K562 (cell line): Measurements from ENCODE around the gene GIGYF2. TPM values are rescaled to one million over a fixed set of nuclear protein-coding genes. Genes with fewer than 3 reads are reported as not detected.

Experiments used
- ATAC-seq: fragments of 200-7000 bp; cut with Tn5 transposase; 3 replicates; pipeline ENCODE4 v1.9.1; 2020; ENCODE audit warnings: moderate library complexity
- BruUV-seq: library from RNA; stranded (reverse); fragments of 400-500 nt; replicated peaks from 2 replicates; lab custom pipeline; 2021; lab: Mats Ljungman, UMichigan
- CTCF ChIA-PET: fragments of 300-600 bp; formaldehyde crosslinking; extraction: SDS; loops from one replicate; lab custom pipeline; 2021; ENCODE audit warnings: low intra/inter-chr PET ratio; lab: Yijun Ruan, JAX
- POLR2A ChIA-PET: fragments of 300-600, 350-650 bp; sonication (Branson Sonifier 250); formaldehyde crosslinking; extraction: SDS; loops from one replicate; lab custom pipeline; 2021; ENCODE audit warnings: antibody characterized with exemption, inconsistent platforms; lab: Yijun Ruan, JAX
- DNase-seq, 4 experiments: peaks; one replicate each; pipeline versions ENCODE4 v3.0.0 to v3.0.0-alpha.2; 2011 to 2018; ENCODE audit warnings: low spot score in 3 of 4, mixed read lengths in 3 of 4; ENCODE audit errors: extremely low read depth in 1 of 4
- FAIRE-seq: peaks from 2 replicates; lab custom pipeline; 2011; peaks lifted over from hg19 to GRCh38; lab: Jason Lieb, UNC
- H2AFZ ChIP-seq: 2 replicates; pipeline ENCODE4 v1.6.0; 2011; ENCODE audit warnings: low read depth, low read length, control low read depth, inconsistent platforms
- H3K27ac ChIP-seq: fragments of 200-600 bp; 3 replicates; pipeline ENCODE4 v1.8.0; 2011; ENCODE audit warnings: low read depth, mild to moderate bottlenecking, control low read depth, inconsistent platforms, low read length, moderate library complexity, mixed read lengths; ENCODE audit errors: extremely low read depth
- H3K27me3 ChIP-seq, 2 experiments: fragments of 300-600 bp in 1 of 2; 2 replicates in 1 of 2; 3 replicates in 1 of 2; pipeline versions ENCODE4 v1.6.0 to v1.8.0; 2011; ENCODE audit warnings: inconsistent platforms in 2 of 2, low read length in 2 of 2, mild to moderate bottlenecking in 1 of 2, mixed read lengths in 1 of 2, moderate library complexity in 1 of 2; ENCODE audit not compliant: control insufficient read depth in 2 of 2, insufficient read depth in 2 of 2
- H3K36me3 ChIP-seq: fragments of 300-600 bp; 3 replicates; pipeline ENCODE4 v1.8.0; 2011; ENCODE audit warnings: mild to moderate bottlenecking, low read length, inconsistent platforms; ENCODE audit not compliant: control insufficient read depth, insufficient read depth
- H3K4me1 ChIP-seq, 2 experiments: fragments of 200-600 bp in 1 of 2; replicated peaks in 1 of 2; 2 replicates in 1 of 2; 3 replicates in 1 of 2; pipeline versions ENCODE4 v1.5.1 to v1.8.0; 2011; ENCODE audit warnings: inconsistent platforms in 2 of 2, low read length in 2 of 2, mild to moderate bottlenecking in 1 of 2, mixed read lengths in 1 of 2, moderate library complexity in 1 of 2; ENCODE audit not compliant: control insufficient read depth in 2 of 2, insufficient read depth in 2 of 2
- H3K4me2 ChIP-seq: 2 replicates; pipeline ENCODE4 v1.6.1; 2011; ENCODE audit warnings: low read length, control low read depth, inconsistent platforms, mixed read lengths; ENCODE audit not compliant: insufficient read depth
- H3K4me3 ChIP-seq: fragments of 200-600 bp; sonication (generic), shearing (Covaris generic); 2 replicates; pipeline ENCODE4 v1.5.1; 2016; ENCODE audit warnings: control low read depth, inconsistent platforms
- H3K79me2 ChIP-seq: fragments of 200-600 bp; 3 replicates; pipeline ENCODE4 v1.8.0; 2011; ENCODE audit warnings: low read length, inconsistent platforms; ENCODE audit not compliant: control insufficient read depth, insufficient read depth
- H3K9ac ChIP-seq, 2 experiments: 2 replicates each; pipeline versions ENCODE4 v1.6.0 to v1.6.1; 2011; ENCODE audit warnings: low read depth in 2 of 2, low read length in 2 of 2, control low read depth in 1 of 2, inconsistent platforms in 1 of 2, mild to moderate bottlenecking in 1 of 2, mixed read lengths in 1 of 2; ENCODE audit not compliant: insufficient read depth in 1 of 2
- H3K9me1 ChIP-seq: one replicate; pipeline ENCODE4 v1.6.0; 2011; ENCODE audit warnings: inconsistent platforms, mild to moderate bottlenecking, low read length, moderate library complexity; ENCODE audit not compliant: control insufficient read depth, insufficient read depth
- H3K9me3 ChIP-seq: replicated peaks from 2 replicates; pipeline ENCODE4 v1.5.1; 2011; ENCODE audit warnings: low read depth, low read length, inconsistent platforms; ENCODE audit not compliant: control insufficient read depth, insufficient read depth
- H4K20me1 ChIP-seq: replicated peaks from 2 replicates; pipeline ENCODE4 v1.6.1; 2011; ENCODE audit warnings: low read length, inconsistent platforms, mixed read lengths; ENCODE audit not compliant: control insufficient read depth, insufficient read depth
- ETV6 ChIP-seq, 3 experiments: fragments of 150-350 bp in 1 of 3; sonication (generic) in 1 of 3; formaldehyde crosslinking in 1 of 3; IDR thresholded peaks; 2 replicates each; pipeline versions ENCODE4 v1.6.1 to v1.8.0; 2014 to 2022; ENCODE audit warnings: borderline replicate concordance in 2 of 3, low read depth in 2 of 3, antibody characterized with exemption in 1 of 3, low read length in 1 of 3, mild to moderate bottlenecking in 1 of 3, missing genetic modification reagents in 1 of 3
- HNRNPL ChIP-seq: fragments of 200-400 bp; formaldehyde crosslinking; IDR thresholded peaks from 2 replicates; pipeline ENCODE4 v1.6.1; 2017; ENCODE audit warnings: low read depth, mild to moderate bottlenecking, low read length
- MCM7 ChIP-seq, 2 experiments: fragments of 450-650 bp; IDR thresholded peaks; 2 replicates each; pipeline ENCODE4 v1.6.1; 2016 to 2018
- SPI1 ChIP-seq: IDR thresholded peaks from 2 replicates; pipeline ENCODE4 v1.6.1; 2011; ENCODE audit warnings: low read depth, low read length, control low read depth, borderline replicate concordance
- ZNF143 ChIP-seq: sonication (generic); formaldehyde crosslinking; IDR thresholded peaks from 2 replicates; pipeline ENCODE4 v1.9.0; 2022; ENCODE audit warnings: mild to moderate bottlenecking, missing genetic modification reagents
- WGBS: fragments of 100-300 bp; shearing (Covaris generic); methylation state at CpG from one replicate; pipeline ENCODE4 v1.1.6; 2016; ENCODE audit warnings: low coverage, mixed read lengths; ENCODE audit not compliant: insufficient coverage; ENCODE audit errors: missing lambda C conversion rate; 5-methylcytosine and 5-hydroxymethylcytosine counted together
- in situ Hi-C: fragments of 300-500 bp; cut with MboI; formaldehyde crosslinking; loops from 4 replicates; pipeline ENCODE4 v1.15.0; 2018; ENCODE audit warnings: inconsistent platforms, mixed read lengths
- intact Hi-C: fragments of 100-400 bp; cut with micrococcal nuclease; formaldehyde crosslinking; loops from 2 replicates; pipeline ENCODE4 v1.14.2; 2022
- polyA plus RNA-seq, 8 experiments: library from polyadenylated mRNA; depleted of rRNA in 4 of 8; stranded (reverse) in 5 of 8; unstranded in 3 of 8; fragments of >200 nt; fragmentation: Nextera tagmentation in 2 of 8; fragmentation: Illumina TruSeq in 1 of 8; extraction: Ambion mirVana in 2 of 8; extraction: Trizol in 1 of 8; gene quantifications; 2 replicates each; pipeline versions ENCODE4 v1.2.1 to v1.2.3, GENCODE V29; 2011 to 2014; ENCODE audit warnings: inconsistent platforms in 1 of 8, missing spikeins in 1 of 8
- total RNA-seq, 7 experiments: library from RNA; depleted of rRNA in 6 of 7; stranded (reverse); fragments of >200 nt in 6 of 7; fragmentation: Illumina TruSeq in 2 of 7; extraction: Trizol in 2 of 7; gene quantifications; 2 replicates each; pipeline versions ENCODE4 v1.2.1 to v1.2.3, GENCODE V29; 2011 to 2021; ENCODE audit warnings: low replicate concordance in 1 of 7

The GIGYF2 gene
- total and polyA plus RNA-seq, 9 of the 15 experiments (the other 6 are each of a cell fraction or from before 2014, with no cell fraction given) = 12.7 to 52.7 (median 34.9) TPM

GRCh38 chr2:232873909-232874641 is 176.9 kb downstream of the GIGYF2 start:
- H3K79me2 ChIP-seq = no peaks in the 10 kb centered on the region
- H3K36me3 ChIP-seq = no peaks in the 10 kb centered on the region
- 0 out of 3 replicates have a peak overlapping the region, but pooled peaks have one; percentile 13 for H3K27ac ChIP-seq
- ChIA-PET POLR2A (interaction anchor here (0.5 kb wide), 1 partner anchor 330 kb away, joined by 4 read pairs; no protein-coding TSS in a partner anchor), CTCF (no interaction called here)
- H3K27me3 ChIP-seq = no peaks in the 10 kb centered on the region
- in situ Hi-C loops (no loop called here), intact Hi-C loops (no loop called here)
- no peak for FAIRE-seq
- H3K9ac ChIP-seq = peak overlapping the region in 1 of 2 experiments; percentile 52; a peak in 3 of 4 replicates
- no peaks in the 10 kb centered on the region for H3K9me1 ChIP-seq
- no peaks in the 10 kb centered on the region for H4K20me1 ChIP-seq
- DNase-seq = peak in 1 of 4 experiments; percentile 10
- H3K4me1 ChIP-seq = peaks cover 2 to 17% of the 10 kb centered on the region in 2 experiments; a peak in 3 of 5 replicates
- no TSS peak for BruUV-seq
- peak overlapping the region; percentile 68; the same call in 1 of the 2 replicates for H2AFZ ChIP-seq
- WGBS = 52% methylated on average over 6 of the region's 6 CpGs
- TF ChIP-seq ZNF143 (CRISPR knock-in tag) (no peak), ETV6 (IDR thresholded peaks at IDR 0.05; ENCODE audit: borderline replicate concordance in 1 of 2, low read depth in 2 of 2, low read length in 1 of 2) (no peak), ETV6 (CRISPR knock-in tag; IDR thresholded peaks at IDR 0.05; ENCODE audit: borderline replicate concordance) (no peak), HNRNPL (no peak), MCM7 (IDR thresholded peaks at IDR 0.05) (no peak), SPI1 (0 out of 2 replicates have a peak, but pooled peaks have one; percentile 25)
- no peak overlapping the region for H3K4me2 ChIP-seq
- no peak overlapping the region for H3K4me3 ChIP-seq
- no peaks in the 10 kb centered on the region for H3K9me3 ChIP-seq
- peak; percentile 69 for ATAC-seq
